ENCODE measurements around the gene ZNF593.

The ZNF593 gene

DNA sequence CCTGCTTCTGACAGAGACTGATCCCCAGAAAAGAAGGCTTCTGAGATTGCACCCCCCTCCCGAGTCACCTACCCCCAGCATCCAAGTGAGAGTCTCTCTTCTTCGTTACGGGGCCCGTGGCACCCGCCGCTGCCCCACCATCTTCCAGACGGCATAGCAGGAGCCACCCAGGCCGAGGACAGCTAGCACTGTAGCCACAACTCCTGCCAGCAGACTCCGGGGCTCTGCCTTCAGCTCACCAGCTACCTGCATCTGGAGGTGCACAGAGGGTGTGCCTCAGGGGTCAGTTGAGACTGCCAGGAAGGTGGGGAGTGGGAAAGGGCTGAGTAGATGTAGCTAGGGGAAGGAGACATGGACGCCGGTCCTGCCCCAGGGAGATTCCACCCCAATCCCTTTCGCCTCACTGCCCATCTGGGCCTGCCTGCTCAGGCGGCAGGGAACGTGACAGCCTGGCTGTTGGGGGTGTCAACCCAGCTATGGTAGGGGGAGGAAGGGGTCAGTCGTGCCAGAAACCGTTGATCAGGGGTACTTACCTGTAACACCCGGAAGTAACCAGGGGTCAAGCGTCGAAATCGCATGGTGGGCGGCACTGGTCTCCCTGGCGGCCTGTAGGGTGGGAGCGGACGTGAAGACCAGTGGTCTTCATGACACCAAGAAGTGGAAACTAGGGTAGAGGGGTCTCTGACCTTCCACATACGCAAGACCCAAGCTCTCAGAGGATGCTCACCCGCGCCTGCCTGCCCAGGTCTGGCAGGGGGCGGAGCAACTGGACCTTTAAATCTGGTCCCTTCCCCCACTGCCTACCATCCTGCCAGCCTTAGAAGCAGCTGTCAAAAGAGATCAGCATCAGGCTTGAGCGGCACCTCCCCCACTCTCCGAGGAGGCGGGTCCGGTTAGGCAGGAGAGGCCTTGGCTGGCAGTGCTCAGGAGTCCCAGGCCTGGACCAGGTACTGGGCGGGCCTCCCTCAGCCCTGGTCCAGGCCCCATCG, 1.7 kb downstream of the ZNF593 start, which contains the start of gene ZNF593OS:
Gene ZNF593OS (minus strand): TSS at position 749 of the 989 bp plus-strand sequence. CDS start 171 bp downstream, at position 578.
- DNase-seq: no peak

- DNase-seq: no peak
Observed at GRCh38 chr1:26175346-26175745, 5.6 kb downstream of the ZNF593 start.

- no peak for DNase-seq
Observed at GRCh38 chr1:26177182-26177684, 7.5 kb downstream of the ZNF593 start, which contains the start of gene CNKSR1. TSS of gene CNKSR1 (plus strand) at chr1:26177491. CDS start at chr1:26177548, 57 bp downstream.

- DNase-seq: no peak
Observed at GRCh38 chr1:26180010-26180506, 10.3 kb downstream of the ZNF593 start.

- no peak for DNase-seq
Observed at GRCh38 chr1:26181586-26182382, 12.1 kb downstream of the ZNF593 start.

GRCh38 chr1:26182383-26182696, 12.6 kb downstream of the ZNF593 start:
- DNase-seq: no peak

- no peak for DNase-seq
Observed at GRCh38 chr1:26184086-26184485, 14.4 kb downstream of the ZNF593 start.

- no peak for DNase-seq
Observed at GRCh38 chr1:26184883-26185282, 15.2 kb downstream of the ZNF593 start.

- no peak for DNase-seq
Observed at GRCh38 chr1:26187882-26188281, 18.2 kb downstream of the ZNF593 start.

DNA sequence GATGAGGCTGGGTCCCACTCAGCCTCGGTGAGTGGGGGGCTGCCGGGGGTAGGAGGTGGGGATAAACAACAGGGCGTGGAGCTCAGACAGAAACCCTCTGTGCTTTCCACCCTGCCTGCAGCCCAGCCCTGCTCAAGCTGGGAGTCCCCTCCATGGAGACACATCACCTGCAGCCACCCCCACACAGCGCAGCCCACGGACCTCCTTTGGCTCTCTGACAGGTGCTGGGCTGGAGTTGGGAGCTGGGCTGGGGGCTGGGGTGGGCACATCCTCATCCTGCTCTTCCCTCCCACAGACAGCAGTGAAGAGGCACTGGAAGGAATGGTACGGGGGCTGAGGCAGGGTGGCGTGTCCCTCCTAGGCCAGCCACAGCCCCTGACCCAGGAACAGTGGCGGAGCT, 18.8 kb downstream of the ZNF593 start:
- no peak for DNase-seq

DNA sequence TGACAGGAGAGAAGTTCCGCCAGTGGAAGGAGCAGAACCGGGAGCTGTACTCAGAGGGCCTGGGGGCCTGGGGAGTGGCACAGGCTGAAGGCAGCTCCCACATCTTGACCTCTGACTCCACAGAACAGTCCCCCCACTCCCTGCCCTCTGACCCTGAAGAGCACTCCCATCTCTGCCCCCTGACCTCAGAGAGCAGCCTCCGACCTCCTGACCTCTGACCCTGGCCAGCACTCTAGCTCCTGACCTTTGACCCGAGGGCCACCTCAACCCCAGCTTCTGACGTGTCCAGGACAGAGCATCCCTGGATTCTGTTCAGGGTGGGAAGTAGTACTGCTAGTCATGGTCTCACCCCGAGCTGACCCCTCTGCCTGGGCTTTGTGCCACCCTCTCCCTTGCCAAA, 19.6 kb downstream of the ZNF593 start:
- DNase-seq: no peak

DNA sequence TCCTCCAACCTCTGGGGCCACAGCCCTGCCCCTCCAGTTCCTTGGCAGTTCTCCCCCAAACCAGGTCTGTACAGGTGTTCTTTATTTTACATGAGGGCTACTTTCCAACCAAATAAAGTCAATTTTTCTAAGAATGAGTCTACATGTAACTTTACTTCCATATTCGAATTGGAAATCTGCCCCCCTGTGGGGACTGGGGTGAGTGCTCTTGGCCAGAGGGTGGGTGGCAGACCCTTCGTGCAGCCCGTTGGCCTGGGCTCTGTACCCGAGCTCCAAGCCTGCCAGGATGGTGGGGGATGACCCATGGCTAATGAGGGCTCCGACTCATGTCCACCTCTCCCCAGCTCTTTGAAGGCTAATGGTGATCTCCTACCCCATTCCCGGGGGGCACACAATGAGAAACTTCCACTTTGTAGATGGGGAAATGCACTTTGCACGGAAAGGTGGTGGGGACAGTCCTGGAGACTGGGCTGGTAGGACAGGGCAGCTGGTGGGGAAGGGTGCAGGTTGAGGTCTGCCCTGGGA, 20.1 kb downstream of the ZNF593 start:
- DNase-seq: no peak

DNA sequence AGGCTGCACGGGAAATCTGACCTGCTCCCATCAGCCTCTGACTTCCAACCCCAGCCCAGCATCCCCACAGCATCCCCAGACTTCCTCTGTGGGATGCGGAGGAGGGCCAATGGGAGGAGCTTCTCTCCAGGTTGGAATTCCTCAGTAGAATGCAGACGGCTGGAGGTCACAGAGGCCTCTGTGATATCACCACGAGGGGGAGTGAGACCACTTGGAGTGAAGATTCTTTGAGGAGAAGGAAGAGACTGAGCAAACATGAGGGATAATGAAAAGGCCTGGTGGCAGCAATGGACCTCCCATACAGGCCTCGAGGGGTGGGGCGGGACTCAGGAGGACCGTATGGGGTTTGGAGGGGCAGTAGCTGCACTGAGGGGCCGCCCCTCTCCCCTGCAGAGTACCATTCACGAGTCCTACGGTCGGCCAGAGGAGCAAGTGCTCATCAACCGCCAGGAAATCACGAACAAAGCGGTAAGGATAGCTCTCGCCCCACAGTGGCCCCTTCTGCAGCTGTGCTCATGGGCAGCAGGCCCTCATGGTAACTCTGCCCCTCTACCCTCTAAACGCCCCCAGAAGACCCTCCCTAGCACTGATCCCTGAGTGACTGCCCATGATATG, 20.8 kb downstream of the ZNF593 start, which contains the start of gene CATSPER4:
Gene CATSPER4 (plus strand): TSS at position 230 of the 615 bp plus-strand sequence. CDS start 26 bp downstream, at position 256.
- DNase-seq: no peak

DNA sequence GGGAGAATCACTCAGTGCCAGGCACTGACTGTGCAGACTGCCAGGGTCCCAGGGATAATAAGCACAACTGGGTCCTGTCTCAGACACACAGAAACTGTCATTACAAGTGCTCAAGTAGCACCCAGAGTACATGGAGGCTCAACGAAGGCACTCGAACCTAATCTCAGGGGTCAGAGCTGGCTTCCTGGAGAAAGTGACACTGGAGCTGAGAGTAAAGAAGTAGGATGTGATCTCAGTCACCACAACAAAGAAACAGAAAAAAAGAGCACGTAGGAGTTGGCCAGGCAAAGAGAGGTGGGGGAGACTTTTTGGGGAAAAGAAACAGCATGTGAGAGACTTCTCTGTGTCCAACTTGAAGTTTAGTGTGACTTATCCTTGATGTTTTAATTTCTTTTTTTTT, 22.0 kb downstream of the ZNF593 start:
- no peak for DNase-seq

DNA sequence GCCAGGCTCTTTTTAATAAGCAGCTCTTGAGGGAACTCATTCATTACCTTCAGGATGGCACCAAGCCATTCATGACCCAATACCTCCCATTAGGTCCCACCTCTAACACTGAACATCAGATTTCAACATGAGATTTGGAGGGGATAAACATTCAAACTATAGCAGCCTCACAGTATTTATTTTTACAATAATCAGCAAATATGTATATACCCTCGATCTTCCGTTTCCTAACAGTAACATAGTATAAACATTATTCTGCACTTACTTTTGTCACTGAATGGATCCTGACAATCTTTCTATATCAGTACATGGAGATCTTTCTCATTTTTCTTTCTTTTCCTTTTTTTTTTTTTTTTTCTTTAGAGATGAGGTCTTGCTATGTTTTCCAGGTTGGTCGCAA, 26.1 kb downstream of the ZNF593 start:
- DNase-seq: no peak

GRCh38 chr1:26197301-26197700, 27.6 kb downstream of the ZNF593 start:
- no peak for DNase-seq

DNA sequence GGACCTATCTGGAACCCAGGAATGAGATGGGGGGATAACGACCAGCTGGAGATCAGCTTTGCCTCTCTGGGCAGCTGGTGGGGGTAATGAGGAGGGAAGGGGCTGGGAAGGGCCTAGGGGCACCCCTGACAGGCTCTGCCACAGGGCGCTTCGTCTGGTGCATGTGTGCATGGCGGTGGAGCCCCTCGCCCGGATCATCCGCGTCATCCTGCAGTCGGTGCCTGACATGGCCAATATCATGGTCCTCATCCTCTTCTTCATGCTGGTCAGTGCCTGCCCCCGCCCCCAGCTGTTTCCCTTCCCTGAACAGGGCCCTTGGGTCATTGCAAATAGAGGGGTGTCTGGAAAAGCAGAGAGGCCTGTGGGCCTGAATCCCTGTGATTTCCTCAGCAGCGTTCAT, 28.1 kb downstream of the ZNF593 start:
- no peak for DNase-seq

GRCh38 chr1:26200413-26200812, 30.7 kb downstream of the ZNF593 start:
- no peak for DNase-seq

GRCh38 chr1:26203642-26204318, 34.1 kb downstream of the ZNF593 start:
- DNase-seq: no peak

- DNase-seq: no peak
Observed at GRCh38 chr1:26210147-26210870, 40.6 kb downstream of the ZNF593 start.

DNA sequence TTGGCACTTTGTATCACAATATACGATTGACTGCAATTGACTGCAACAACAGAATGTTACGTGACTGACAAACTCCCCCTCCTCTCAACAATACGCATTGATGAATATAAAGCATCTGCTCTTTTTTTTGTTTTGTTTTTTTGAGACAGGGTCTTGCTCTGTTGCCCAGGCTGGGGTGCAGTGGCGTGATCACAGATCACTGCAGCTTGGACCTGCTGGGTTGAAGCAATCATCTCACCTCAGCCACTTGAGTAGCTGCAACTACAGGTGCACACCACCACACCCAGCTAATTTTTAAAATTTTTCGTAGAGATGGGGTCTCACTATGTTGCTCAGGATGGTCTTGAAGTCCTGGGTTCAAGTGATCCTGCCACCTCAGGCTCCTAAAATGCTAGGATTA, 43.0 kb downstream of the ZNF593 start:
- DNase-seq: no peak

Measured in activated CD4-positive, alpha-beta T cell treated with anti-CD3 and anti-CD28 coated beads, Interleukin-2, amount 50 U/mL, for 1 hour (primary cell).